IPS-20b (cell line): ENCODE results near the gene CACNA1H.
"Not testable (repeated sequence)": the region's sequence is repeated elsewhere in the genome, so short reads cannot be mapped to it uniquely, and the experiment has no call there.

Experiments used
- H3K27ac ChIP-seq: one replicate; pipeline ENCODE4 v1.5.1; 2013; ENCODE audit warnings: low read length
- H3K27me3 ChIP-seq: 2 replicates; pipeline ENCODE4 v1.6.1; 2013; ENCODE audit warnings: mild to moderate bottlenecking, low read length, inconsistent platforms; ENCODE audit not compliant: insufficient read depth
- H3K36me3 ChIP-seq: 2 replicates; pipeline ENCODE4 v1.6.1; 2013; ENCODE audit warnings: low read depth, mild to moderate bottlenecking, inconsistent platforms, low read length, moderate library complexity; ENCODE audit not compliant: insufficient read depth
- H3K4me1 ChIP-seq: 2 replicates; pipeline ENCODE4 v1.6.1; 2013; ENCODE audit warnings: mild to moderate bottlenecking, control low read depth, inconsistent platforms, low read length, moderate library complexity; ENCODE audit not compliant: insufficient read depth
- H3K4me3 ChIP-seq: 2 replicates; pipeline ENCODE4 v1.5.1; 2013; ENCODE audit warnings: mild to moderate bottlenecking, low read length, inconsistent platforms
- H3K9ac ChIP-seq: 2 replicates; pipeline ENCODE4 v1.6.1; 2013; ENCODE audit warnings: low read depth, mild to moderate bottlenecking, inconsistent platforms, low read length, moderate library complexity
- H3K9me3 ChIP-seq: 2 replicates; pipeline ENCODE4 v1.6.1; 2013; ENCODE audit warnings: mild to moderate bottlenecking, low read depth, low read length, inconsistent platforms; ENCODE audit not compliant: insufficient read depth

Gene CACNA1H

GRCh38 chr16:1182950-1183907, 30.3 kb downstream of the CACNA1H start:
- Histone ChIP-seq H3K27me3 (no peaks in the 10 kb centered on the region), H3K27ac (no peak overlapping the region), H3K9ac (no peak overlapping the region), H3K36me3 (no peaks in the 10 kb centered on the region), H3K9me3 (no peaks in the 10 kb centered on the region), H3K4me1 (no peaks in the 10 kb centered on the region), H3K4me3 (no peak overlapping the region)

DNA sequence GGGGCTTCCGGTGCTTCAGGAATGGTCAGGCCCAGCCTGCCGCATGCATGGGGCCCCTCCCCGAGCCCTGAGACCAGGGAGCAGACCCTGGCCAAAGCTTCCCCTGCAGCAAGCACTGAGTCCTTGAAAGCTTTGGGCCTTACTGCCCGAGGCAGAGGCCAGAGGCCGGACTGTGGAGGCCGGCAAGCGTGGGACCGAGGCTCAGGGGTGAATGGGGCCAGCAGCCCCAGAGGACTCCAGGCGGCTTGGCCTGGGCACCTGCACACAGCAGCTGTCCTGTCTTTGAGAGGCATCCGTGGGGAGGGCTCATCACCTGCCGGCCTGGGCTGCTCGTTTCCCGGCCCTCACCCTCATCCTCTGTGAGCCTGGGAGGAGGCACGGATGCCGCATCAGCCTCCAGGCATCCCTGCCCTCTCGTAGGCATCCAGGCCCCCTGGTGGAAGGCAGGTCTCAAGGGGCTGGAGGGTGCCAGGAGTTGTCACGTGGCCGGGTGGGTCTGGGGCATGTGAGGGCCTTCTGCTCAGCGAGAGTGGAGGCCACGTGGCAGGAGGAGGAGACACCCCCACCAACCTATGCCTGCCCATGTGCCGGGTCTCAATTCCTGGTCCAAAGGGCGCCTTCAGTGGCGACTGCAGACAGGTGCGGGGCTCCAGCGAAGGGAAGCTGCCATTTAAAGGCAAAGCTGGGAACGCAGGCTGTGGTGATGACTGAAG, 31.4 kb downstream of the CACNA1H start:
- Histone ChIP-seq H3K4me1 (no peaks in the 10 kb centered on the region), H3K9ac (no peak overlapping the region), H3K27me3 (no peaks in the 10 kb centered on the region), H3K9me3 (no peaks in the 10 kb centered on the region), H3K27ac (no peak overlapping the region), H3K4me3 (no peak overlapping the region), H3K36me3 (no peaks in the 10 kb centered on the region)

GRCh38 chr16:1184980-1185379, 32.1 kb downstream of the CACNA1H start:
- H3K27me3 ChIP-seq: no peaks in the 10 kb centered on the region
- no peak overlapping the region for H3K27ac ChIP-seq
- H3K4me1 ChIP-seq: no peaks in the 10 kb centered on the region
- no peaks in the 10 kb centered on the region for H3K36me3 ChIP-seq
- no peaks in the 10 kb centered on the region for H3K9me3 ChIP-seq
- no peak overlapping the region for H3K9ac ChIP-seq
- H3K4me3 ChIP-seq: no peak overlapping the region

DNA sequence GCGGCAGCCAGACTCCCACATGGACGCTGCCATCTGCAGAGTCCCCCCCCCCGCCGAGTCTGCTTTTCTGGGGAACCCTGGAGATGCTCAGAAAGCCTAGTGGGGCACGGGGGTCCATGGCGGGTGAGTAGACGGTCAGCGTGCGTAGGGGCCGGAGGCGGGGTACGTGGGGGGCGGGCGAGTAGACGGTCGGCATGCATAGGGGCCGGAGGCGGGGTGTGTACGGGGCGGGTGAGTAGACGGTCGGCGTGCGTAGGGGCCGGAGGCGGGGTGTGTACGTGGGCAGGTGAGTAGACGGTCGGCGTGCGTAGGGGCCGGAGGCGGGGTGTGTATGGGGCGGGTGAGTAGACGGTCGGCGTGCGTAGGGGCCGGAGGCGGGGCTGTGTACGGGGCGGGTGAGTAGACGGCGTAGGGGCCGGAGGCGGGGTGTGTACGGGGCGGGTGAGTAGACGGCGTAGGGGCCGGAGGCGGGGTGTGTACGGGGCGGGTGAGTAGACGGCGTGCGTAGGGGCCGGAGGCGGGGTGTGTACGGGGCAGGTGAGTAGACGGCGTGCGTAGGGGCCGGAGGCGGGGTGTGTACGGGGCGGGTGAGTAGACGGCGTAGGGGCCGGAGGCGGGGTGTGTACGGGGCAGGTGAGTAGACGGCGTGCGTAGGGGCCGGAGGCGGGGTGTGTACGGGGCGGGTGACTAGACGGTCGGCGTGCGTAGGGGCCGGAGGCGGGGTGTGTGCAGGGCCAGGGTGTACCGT, 32.7 kb downstream of the CACNA1H start:
- H3K27ac ChIP-seq, H3K9me3 ChIP-seq, H3K4me1 ChIP-seq, H3K36me3 ChIP-seq, H3K27me3 ChIP-seq, H3K4me3 ChIP-seq, H3K9ac ChIP-seq: not testable (repeated sequence)

- Histone ChIP-seq H3K27ac (no peak overlapping the region), H3K4me1 (no peaks in the 10 kb centered on the region; the same call in 1 of the 2 replicates), H3K9ac (no peak overlapping the region), H3K27me3 (no peaks in the 10 kb centered on the region), H3K4me3 (no peak overlapping the region), H3K9me3 (no peaks in the 10 kb centered on the region), H3K36me3 (no peaks in the 10 kb centered on the region)
Measured at GRCh38 chr16:1188432-1189189, 35.7 kb downstream of the CACNA1H start.

DNA sequence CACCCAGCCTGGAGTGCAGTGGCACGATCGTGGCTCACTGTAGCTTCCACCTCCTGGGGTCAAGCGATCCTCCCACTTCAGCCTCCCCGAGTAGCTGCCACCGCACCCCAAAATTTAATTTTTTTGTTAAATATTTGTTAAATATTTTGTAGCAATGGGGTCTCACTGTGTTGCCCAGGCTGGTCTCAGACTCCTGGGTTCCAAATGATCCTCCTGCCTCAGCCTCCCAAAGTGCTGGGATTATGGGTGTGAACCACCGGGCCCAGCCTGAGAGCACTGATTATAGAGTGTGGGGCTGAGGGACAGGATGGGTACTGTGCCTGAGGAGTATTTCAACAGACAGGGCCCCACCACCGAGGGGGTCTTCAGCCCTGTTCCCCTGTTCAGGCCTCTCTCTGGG, 36.5 kb downstream of the CACNA1H start:
- Histone ChIP-seq H3K27ac (no peak overlapping the region), H3K9me3 (no peaks in the 10 kb centered on the region), H3K9ac (no peak overlapping the region), H3K27me3 (no peaks in the 10 kb centered on the region), H3K36me3 (no peaks in the 10 kb centered on the region), H3K4me1 (no peaks in the 10 kb centered on the region; the same call in 1 of the 2 replicates), H3K4me3 (no peak overlapping the region)

- not testable (repeated sequence) for H3K9ac ChIP-seq, H3K27me3 ChIP-seq, H3K4me1 ChIP-seq, H3K36me3 ChIP-seq, H3K4me3 ChIP-seq, H3K27ac ChIP-seq, H3K9me3 ChIP-seq
Measured at GRCh38 chr16:1190789-1191188, 37.9 kb downstream of the CACNA1H start.

- Histone ChIP-seq H3K4me1 (no peaks in the 10 kb centered on the region; the same call in 1 of the 2 replicates), H3K4me3 (no peak overlapping the region), H3K36me3 (no peaks in the 10 kb centered on the region), H3K9me3 (no peaks in the 10 kb centered on the region), H3K27me3 (no peaks in the 10 kb centered on the region), H3K9ac (no peak overlapping the region), H3K27ac (no peak overlapping the region)
Measured at GRCh38 chr16:1192384-1193073, 39.6 kb downstream of the CACNA1H start.

- Histone ChIP-seq H3K36me3 (no peaks in the 10 kb centered on the region), H3K27me3 (no peaks in the 10 kb centered on the region), H3K27ac (no peak overlapping the region), H3K4me3 (no peak overlapping the region), H3K9me3 (no peaks in the 10 kb centered on the region), H3K4me1 (no peaks in the 10 kb centered on the region; the same call in 1 of the 2 replicates), H3K9ac (no peak overlapping the region)
Measured at GRCh38 chr16:1193143-1193824, 40.4 kb downstream of the CACNA1H start.

- Histone ChIP-seq H3K36me3 (no peaks in the 10 kb centered on the region), H3K9me3 (no peaks in the 10 kb centered on the region), H3K9ac (no peak overlapping the region), H3K27ac (no peak overlapping the region), H3K4me3 (no peak overlapping the region), H3K27me3 (no peaks in the 10 kb centered on the region), H3K4me1 (no peaks in the 10 kb centered on the region; the same call in 1 of the 2 replicates)
Measured at GRCh38 chr16:1193825-1194581, 41.1 kb downstream of the CACNA1H start.
